ENCODE results near the gene RAMP2. TPM values are rescaled to one million over a fixed set of nuclear protein-coding genes. Genes with fewer than 3 reads are reported as not detected.

The RAMP2 gene
- total and polyA plus RNA-seq, 2 of the 13 experiments (the other 11 are each of a cell fraction or from before 2014, with no cell fraction given): 1.4 to 5.2 TPM

- TF ChIP-seq PAXIP1 (CRISPR knock-in tag; conservative IDR thresholded peaks at IDR 0.05) (peak; percentile 53), SIN3B (IDR thresholded peaks at IDR 0.05; ENCODE audit: low read length) (no peak), SAP130 (CRISPR knock-in tag; IDR thresholded peaks at IDR 0.05; ENCODE audit: low read depth) (peak; percentile 73), SALL1 (CRISPR knock-in tag; IDR thresholded peaks at IDR 0.05) (peak; percentile 96), HIVEP1 (CRISPR knock-in tag; IDR thresholded peaks at IDR 0.05) (peak; percentile 13; the same call in 1 of the 2 replicates), ZNF24 (IDR thresholded peaks at IDR 0.05) (no peak), FIP1L1 (IDR thresholded peaks at IDR 0.05; ENCODE audit: borderline replicate concordance, insufficient read depth, low read depth, low read length) (0 out of 2 replicates have a peak, but pooled peaks have one; percentile 47), HNRNPL (IDR thresholded peaks at IDR 0.05; ENCODE audit: low read depth, low read length) (0 out of 2 replicates have a peak, but pooled peaks have one; percentile 11), HINFP (CRISPR knock-in tag; IDR thresholded peaks at IDR 0.05; ENCODE audit: low read depth) (peak; percentile 98), RAD51 (IDR thresholded peaks at IDR 0.05; ENCODE audit: borderline replicate concordance) (no peak), PAF1 (CRISPR knock-in tag; IDR thresholded peaks at IDR 0.05) (no peak), SRSF9 (IDR thresholded peaks at IDR 0.05; ENCODE audit: borderline replicate concordance, insufficient read depth, low read depth, low read length, poor library complexity, severe bottlenecking) (no peak), ZFP37 (CRISPR knock-in tag; IDR thresholded peaks at IDR 0.05; ENCODE audit: borderline replicate concordance) (peak; percentile 88), RARA (CRISPR knock-in tag; IDR thresholded peaks at IDR 0.05) (0 out of 2 replicates have a peak, but pooled peaks have one; percentile 35), PHF8 (CRISPR knock-in tag; IDR thresholded peaks at IDR 0.05) (peak; percentile 96), GFI1 (CRISPR knock-in tag; IDR thresholded peaks at IDR 0.05; ENCODE audit: borderline replicate concordance) (peak; percentile 86), ZNF646 (CRISPR knock-in tag; IDR thresholded peaks at IDR 0.05) (no peak), GZF1 (CRISPR knock-in tag; IDR thresholded peaks at IDR 0.05) (no peak; the same call in 1 of the 2 replicates)
Observed at GRCh38 chr17:42744806-42745617, 16.0 kb upstream of the RAMP2 start, which contains the start of gene EZH1 (continued).
